Tibial nerve (tissue), 4 donors: ENCODE data around the gene SF3B4. TPM values are rescaled to one million over a fixed set of nuclear protein-coding genes. Genes with fewer than 3 reads are reported as not detected.
"Not testable (repeated sequence)": the region's sequence is repeated elsewhere in the genome, so short reads cannot be mapped to it uniquely, and the experiment has no call there.

Source experiments
- DNase-seq, 2 donors: peaks; one replicate each; pipeline ENCODE4 v3.0.0-alpha.2; 2019; ENCODE audit warnings: low spot score in 2 of 2
- H3K27ac ChIP-seq, 4 donors: fragments of 200-600 bp; sonication (generic) in 3 of 4; one replicate each; pipeline ENCODE4 v1.5.1; 2017 to 2019; ENCODE audit warnings: mild to moderate bottlenecking in 1 of 4
- H3K27me3 ChIP-seq, 2 donors: fragments of 200-600 bp; sonication (generic) in 1 of 2; one replicate each; pipeline versions ENCODE4 v1.5.1 to v1.6.0; 2017 to 2019
- H3K36me3 ChIP-seq, 3 donors: fragments of 200-600 bp; sonication (generic); one replicate each; pipeline ENCODE4 v1.5.1; 2018 to 2019
- H3K4me1 ChIP-seq, 4 donors: fragments of 200-600 bp; sonication (generic) in 3 of 4; one replicate each; pipeline ENCODE4 v1.5.1; 2017 to 2019
- H3K4me3 ChIP-seq, 4 donors: fragments of 200-600 bp; sonication (generic) in 3 of 4; one replicate each; pipeline ENCODE4 v1.5.1; 2017 to 2019; ENCODE audit warnings: mild to moderate bottlenecking in 1 of 4, moderate library complexity in 1 of 4
- H3K9me3 ChIP-seq, 4 donors: fragments of 200-600 bp; sonication (generic) in 3 of 4; one replicate each; pipeline ENCODE4 v1.5.1; 2017 to 2019
- CTCF ChIP-seq, 5 experiments: fragments of 200-600 bp in 3 of 5; fragments of 450-650 bp in 2 of 5; sonication (generic) in 3 of 5; IDR thresholded peaks; one replicate each; pipeline ENCODE4 v1.5.1; 2016 to 2019; ENCODE audit warnings: antibody characterized with exemption in 5 of 5, mild to moderate bottlenecking in 3 of 5, moderate library complexity in 2 of 5
- EP300 ChIP-seq, 2 donors: sonication (generic); formaldehyde crosslinking; IDR thresholded peaks; one replicate each; pipeline ENCODE4 v1.6.1; 2017; ENCODE audit warnings: antibody characterized with exemption in 2 of 2, mild to moderate bottlenecking in 1 of 2
- POLR2A ChIP-seq, 2 donors: fragments of 450-650 bp; IDR thresholded peaks; one replicate each; pipeline ENCODE4 v1.6.1; 2017; ENCODE audit warnings: antibody characterized with exemption in 2 of 2, mild to moderate bottlenecking in 2 of 2, moderate library complexity in 2 of 2
- WGBS, 2 donors: methylation state at CpG; one replicate each; pipeline ENCODE4 v1.1.5; 2018; 5-methylcytosine and 5-hydroxymethylcytosine counted together
- total RNA-seq, 4 donors: library from RNA; depleted of rRNA; stranded (reverse); fragments of >200 nt; gene quantifications; one replicate each; pipeline ENCODE4 v1.1.0, GENCODE V29; 2016

The SF3B4 gene
- total RNA-seq, 4 donors from 2014 or later, result 6.3 to 14.3 (median 9.7) TPM

- WGBS, 2 donors, result 71 to 85% methylated on average over 6 of the region's 6 CpGs
- no peak for DNase-seq
- Histone ChIP-seq H3K36me3 (peaks cover 0 to 62% (median 5%) of the 10 kb centered on the region in 3 donors), H3K27ac (no peak overlapping the region), H3K4me3 (no peak overlapping the region), H3K9me3 (no peaks in the 10 kb centered on the region), H3K4me1 (no peaks in the 10 kb centered on the region), H3K27me3 (no peaks in the 10 kb centered on the region)
- TF ChIP-seq EP300 (IDR thresholded peaks at IDR 0.05) (no peak), CTCF (IDR thresholded peaks at IDR 0.05) (no peak), POLR2A (IDR thresholded peaks at IDR 0.05) (no peak)
Measured at GRCh38 chr1:149949911-149950310, 22.3 kb upstream of the SF3B4 start.

DNA sequence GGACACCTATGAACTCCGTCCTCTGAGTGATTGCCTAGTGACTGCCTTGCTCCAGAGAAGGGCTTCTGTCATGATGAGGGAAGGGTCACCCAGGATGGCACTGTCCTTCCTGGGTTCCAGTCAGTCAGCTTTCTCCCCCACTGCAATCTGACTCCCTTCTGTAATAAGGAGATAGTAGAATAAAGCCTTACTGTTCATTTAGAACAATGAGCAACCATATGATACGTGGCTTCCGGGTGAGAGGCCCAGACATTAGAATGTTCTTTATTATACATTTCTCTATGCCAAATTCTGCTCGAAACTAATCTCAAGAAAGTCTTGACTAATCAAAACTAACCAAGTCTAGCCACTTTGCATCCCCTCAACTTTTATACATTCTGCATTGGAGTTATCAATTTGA, 17.6 kb upstream of the SF3B4 start:
- no peak overlapping the region for H3K27ac ChIP-seq
- no peak overlapping the region for H3K4me3 ChIP-seq
- H3K36me3 ChIP-seq, result peaks cover 0 to 74% (median 13%) of the 10 kb centered on the region in 3 donors
- no peak for DNase-seq
- no peaks in the 10 kb centered on the region for H3K9me3 ChIP-seq
- no peaks in the 10 kb centered on the region for H3K27me3 ChIP-seq
- H3K4me1 ChIP-seq, result peaks cover 0 to 9% (median 0%) of the 10 kb centered on the region in 4 donors
- TF ChIP-seq CTCF (IDR thresholded peaks at IDR 0.05) (no peak), POLR2A (IDR thresholded peaks at IDR 0.05) (no peak), EP300 (IDR thresholded peaks at IDR 0.05) (no peak)
- WGBS, 2 donors, result 62 to 67% methylated on average over 4 of the region's 4 CpGs

GRCh38 chr1:149942885-149943284, 15.3 kb upstream of the SF3B4 start:
- no peak overlapping the region for H3K4me3 ChIP-seq
- peak overlapping the region in 2 of 4 donors; percentile 12 to 44 for H3K27ac ChIP-seq
- TF ChIP-seq EP300 (IDR thresholded peaks at IDR 0.05) (no peak), POLR2A (IDR thresholded peaks at IDR 0.05) (no peak), CTCF (IDR thresholded peaks at IDR 0.05) (no peak)
- H3K9me3 ChIP-seq, result no peaks in the 10 kb centered on the region
- no peaks in the 10 kb centered on the region for H3K27me3 ChIP-seq
- peaks cover 0 to 28% (median 11%) of the 10 kb centered on the region in 4 donors for H3K4me1 ChIP-seq
- no peak for DNase-seq
- peaks cover 0 to 51% (median 13%) of the 10 kb centered on the region in 3 donors for H3K36me3 ChIP-seq
- 44 to 48% methylated on average over 3 of the region's 3 CpGs for WGBS, 2 donors

GRCh38 chr1:149942207-149942606, 14.6 kb upstream of the SF3B4 start:
- Histone ChIP-seq H3K27me3 (no peaks in the 10 kb centered on the region), H3K4me3 (no peak overlapping the region), H3K36me3 (peaks cover 0 to 44% (median 13%) of the 10 kb centered on the region in 3 donors), H3K27ac (peak overlapping the region in 2 of 4 donors; percentile 36 to 44), H3K4me1 (peaks cover 0 to 35% (median 18%) of the 10 kb centered on the region in 4 donors), H3K9me3 (no peaks in the 10 kb centered on the region)
- TF ChIP-seq POLR2A (IDR thresholded peaks at IDR 0.05) (no peak), CTCF (IDR thresholded peaks at IDR 0.05) (peak in 2 of 5 experiments; percentile 10 to 14)
- WGBS, 2 donors, result 15 to 21% methylated on average over 5 of the region's 5 CpGs
- no peak for DNase-seq

GRCh38 chr1:149940427-149940826, 12.8 kb upstream of the SF3B4 start:
- peaks cover 0 to 26% (median 9%) of the 10 kb centered on the region in 3 donors for H3K36me3 ChIP-seq
- H3K9me3 ChIP-seq, result no peaks in the 10 kb centered on the region
- peak overlapping the region in 2 of 4 donors; percentile 83 to 91 for H3K27ac ChIP-seq
- no peak for DNase-seq
- H3K27me3 ChIP-seq, result no peaks in the 10 kb centered on the region
- H3K4me3 ChIP-seq, result no peak overlapping the region
- peaks cover 0 to 53% (median 24%) of the 10 kb centered on the region in 4 donors for H3K4me1 ChIP-seq
- no peak for TF ChIP-seq EP300 (IDR thresholded peaks at IDR 0.05)
- no peak for TF ChIP-seq POLR2A (IDR thresholded peaks at IDR 0.05)
- TF ChIP-seq CTCF (IDR thresholded peaks at IDR 0.05), result no peak
- WGBS, 2 donors, result 77 to 82% methylated on average over 3 of the region's 3 CpGs

DNA sequence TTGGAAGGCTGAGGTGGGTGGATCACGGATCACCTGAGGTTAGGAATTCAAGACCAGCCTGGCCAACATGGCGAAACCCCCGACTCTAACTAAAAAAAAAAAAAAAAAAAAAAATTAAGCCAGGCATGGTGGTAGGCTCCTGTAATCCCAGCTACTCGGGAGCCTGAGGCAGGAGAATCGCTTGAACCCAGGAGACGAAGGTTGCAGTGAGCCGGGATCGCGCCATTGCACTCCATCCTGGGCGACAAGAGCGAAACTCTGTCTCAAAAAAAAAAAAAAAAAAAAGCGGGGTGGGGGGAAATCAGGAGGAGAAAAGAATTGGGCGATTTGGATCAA, 11.0 kb upstream of the SF3B4 start:
- H3K4me1 ChIP-seq, result peaks cover 0 to 60% (median 25%) of the 10 kb centered on the region in 4 donors
- H3K36me3 ChIP-seq, result peaks cover 0 to 15% (median 0%) of the 10 kb centered on the region in 3 donors
- DNase-seq, H3K27me3 ChIP-seq, H3K9me3 ChIP-seq: not testable (repeated sequence)
- WGBS, 2 donors, result 62 to 68% methylated on average over 13 of the region's 13 CpGs
- H3K27ac ChIP-seq, result peak overlapping the region; percentile 67 to 91 (median 80)
- H3K4me3 ChIP-seq, result peak overlapping the region in 2 of 4 donors; percentile 27 to 29
